GM12891 (cell line): ENCODE results near the gene CHPT1.
"Not testable (repeated sequence)": the region's sequence is repeated elsewhere in the genome, so short reads cannot be mapped to it uniquely, and the experiment has no call there.

ENCODE experiments used
- DNase-seq: peaks from one replicate; pipeline ENCODE4 v3.0.0; 2011; ENCODE audit warnings: low spot score; ENCODE audit not compliant: insufficient read length
- FAIRE-seq: peaks from 2 replicates; lab custom pipeline; 2011; peaks lifted over from hg19 to GRCh38; lab: Jason Lieb, UNC
- PAX5 ChIP-seq: IDR thresholded peaks from 2 replicates; pipeline ENCODE4 v1.6.1; 2011; ENCODE audit warnings: low read length, moderate library complexity, mild to moderate bottlenecking; ENCODE audit not compliant: insufficient read depth, severe bottlenecking
- POLR2A ChIP-seq: IDR thresholded peaks from 2 replicates; pipeline ENCODE4 v1.6.1; 2011; ENCODE audit warnings: low read depth, low read length, control low read depth
- POLR2AphosphoS5 ChIP-seq: IDR thresholded peaks from 2 replicates; pipeline ENCODE4 v1.6.1; 2011; ENCODE audit warnings: low read depth, low read length, control low read depth
- POU2F2 ChIP-seq: IDR thresholded peaks from 2 replicates; pipeline ENCODE4 v1.6.1; 2011; ENCODE audit warnings: low read depth, mild to moderate bottlenecking, control low read depth, low read length, moderate library complexity
- SPI1 ChIP-seq: IDR thresholded peaks from 2 replicates; pipeline ENCODE4 v1.6.1; 2011; ENCODE audit warnings: low read depth, low read length, control low read depth
- TAF1 ChIP-seq: IDR thresholded peaks from 2 replicates; pipeline ENCODE4 v1.6.1; 2011; ENCODE audit warnings: low read depth, low read length, control low read depth

The CHPT1 gene

DNA sequence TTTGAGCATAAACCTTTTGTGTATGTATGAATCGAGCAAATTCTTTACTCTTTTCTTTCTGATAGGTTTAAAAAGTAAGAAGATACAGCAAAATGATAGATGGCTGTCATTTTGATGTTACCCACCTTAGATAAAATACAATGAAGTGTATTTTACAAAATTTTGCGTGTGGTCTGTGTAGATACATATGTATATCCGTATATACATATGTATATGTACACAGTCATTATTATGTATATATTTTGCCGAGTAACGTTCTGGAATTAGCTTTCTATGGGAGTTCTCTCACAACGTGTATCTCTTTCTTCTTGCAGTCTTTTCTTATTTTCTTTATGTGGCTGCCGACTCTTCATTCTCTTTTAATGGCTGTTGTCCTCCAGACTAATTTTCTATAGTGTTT lies 32.4 kb upstream of the CHPT1 start:
- FAIRE-seq (no peak), DNase-seq (no peak)
- no peak for TF ChIP-seq POLR2AphosphoS5
- TF ChIP-seq PAX5, result no peak
- no peak for TF ChIP-seq POU2F2
- TF ChIP-seq POLR2A, result no peak
- TF ChIP-seq SPI1, result no peak
- no peak for TF ChIP-seq TAF1

DNA sequence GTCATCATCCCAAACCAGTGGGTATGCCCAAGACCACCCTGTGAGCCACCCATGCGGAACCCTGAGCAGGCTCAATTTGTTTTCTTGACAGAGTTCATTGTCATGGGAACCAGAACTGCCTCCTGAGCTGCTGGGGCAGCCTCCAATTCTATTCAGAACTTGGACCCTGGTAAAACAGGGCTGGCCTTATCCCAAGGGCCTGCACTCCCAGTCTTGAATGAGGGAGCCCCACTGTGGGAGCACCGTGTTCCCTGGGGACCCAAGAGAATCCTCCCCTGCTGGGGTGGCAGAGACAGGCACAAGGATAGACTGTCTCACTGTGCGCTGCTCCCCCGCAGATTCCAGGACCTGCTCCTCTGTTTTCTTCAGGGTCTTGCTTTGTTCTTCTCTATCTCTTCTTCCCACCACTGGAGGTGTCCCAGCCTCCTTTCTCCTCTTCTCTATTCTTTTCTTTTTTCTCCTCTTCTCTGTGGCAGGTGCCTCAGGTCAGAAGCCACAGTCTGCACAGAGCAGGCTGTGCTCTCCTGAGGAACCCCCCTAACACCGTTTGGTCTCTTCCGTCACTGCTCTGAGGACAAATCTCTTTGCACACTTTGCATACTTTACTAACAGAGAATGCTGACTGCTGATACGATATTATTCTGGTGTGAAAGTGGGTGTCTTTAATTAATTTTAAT lies 31.2 kb upstream of the CHPT1 start:
- TF ChIP-seq POLR2A (no peak), PAX5 (no peak), POU2F2 (no peak), SPI1 (no peak), POLR2AphosphoS5 (no peak), TAF1 (no peak)
- FAIRE-seq (no peak), DNase-seq (no peak)

DNA sequence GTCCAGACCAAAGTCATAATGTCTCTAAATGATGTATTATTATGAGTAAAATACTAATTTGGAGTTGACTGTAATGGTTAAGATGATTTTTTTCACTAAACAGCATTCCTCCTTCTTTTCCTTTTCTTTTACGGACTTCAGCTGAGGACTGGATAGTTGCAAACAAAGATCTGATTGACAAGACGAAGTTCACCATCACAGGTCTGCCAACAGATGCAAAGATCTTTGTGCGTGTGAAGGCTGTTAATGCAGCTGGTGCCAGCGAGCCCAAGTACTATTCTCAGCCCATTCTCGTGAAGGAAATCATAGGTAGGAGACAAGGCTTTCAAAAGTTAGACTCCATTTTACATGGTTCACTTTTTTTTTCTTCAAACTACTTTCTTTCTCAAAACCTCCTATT lies 29.8 kb upstream of the CHPT1 start:
- no peak for DNase-seq
- no peak for FAIRE-seq
- TF ChIP-seq POLR2A, result no peak
- TF ChIP-seq SPI1, result no peak
- no peak for TF ChIP-seq POLR2AphosphoS5
- no peak for TF ChIP-seq PAX5

- no peak for DNase-seq
- TF ChIP-seq SPI1, result no peak
- TF ChIP-seq POU2F2, result no peak
- TF ChIP-seq TAF1, result no peak
- TF ChIP-seq POLR2AphosphoS5, result no peak
- no peak for TF ChIP-seq POLR2A
- no peak for TF ChIP-seq PAX5
- FAIRE-seq, result peak; percentile 86
Observed at GRCh38 chr12:101670007-101670671, 27.3 kb upstream of the CHPT1 start.

GRCh38 chr12:101671157-101671791 lies 26.2 kb upstream of the CHPT1 start:
- DNase-seq (peak; percentile 12), FAIRE-seq (peak; percentile 94)
- TF ChIP-seq POU2F2 (no peak), SPI1 (peak; percentile 87)

DNA sequence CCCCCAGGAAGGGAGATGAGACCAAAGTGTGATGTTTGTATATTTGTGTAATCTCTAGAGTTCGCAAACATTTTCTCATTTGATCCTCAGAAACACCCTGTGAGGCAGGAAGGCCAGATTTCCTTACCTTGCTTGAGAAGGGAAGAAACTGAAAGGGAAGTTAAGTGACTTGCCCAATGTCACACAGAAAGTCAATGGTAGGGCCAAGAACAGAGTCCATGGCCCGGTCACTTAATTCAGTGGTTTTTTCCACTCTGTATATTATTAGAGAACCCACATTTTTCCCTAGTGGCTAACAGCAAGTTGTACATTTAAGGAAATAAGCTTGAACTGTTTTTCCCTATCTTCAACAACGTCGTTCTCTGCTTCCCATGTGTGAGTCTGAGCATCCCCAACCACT lies 25.6 kb upstream of the CHPT1 start:
- no peak for DNase-seq
- no peak for TF ChIP-seq SPI1
- no peak for TF ChIP-seq POLR2AphosphoS5
- no peak for TF ChIP-seq PAX5
- FAIRE-seq, result peak; percentile 38

DNA sequence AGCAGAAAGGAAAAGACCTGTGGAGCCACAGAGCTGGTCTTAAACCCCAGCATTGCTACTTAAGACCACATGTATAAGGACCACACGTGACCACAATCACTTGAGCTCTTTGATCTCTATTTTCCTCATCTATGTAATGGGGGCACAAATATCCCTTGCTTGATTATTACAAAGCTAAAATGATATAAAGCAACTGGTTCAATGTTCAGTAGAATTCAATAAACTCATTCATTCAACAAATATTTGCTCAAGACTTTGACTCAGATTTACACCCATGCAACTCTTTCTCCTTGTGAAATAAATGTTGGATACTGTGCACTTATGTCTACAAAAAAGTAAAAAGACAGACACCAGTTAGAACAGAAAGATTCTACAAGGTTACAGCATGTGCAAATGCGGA lies 21.9 kb upstream of the CHPT1 start:
- DNase-seq (no peak), FAIRE-seq (no peak)
- no peak for TF ChIP-seq TAF1
- TF ChIP-seq POLR2AphosphoS5, result no peak
- TF ChIP-seq SPI1, result no peak
- no peak for TF ChIP-seq PAX5
- no peak for TF ChIP-seq POU2F2
- TF ChIP-seq POLR2A, result no peak

GRCh38 chr12:101676497-101676896 lies 20.9 kb upstream of the CHPT1 start:
- DNase-seq, FAIRE-seq: not testable (repeated sequence)

- DNase-seq, result no peak
- no peak for TF ChIP-seq TAF1
- no peak for TF ChIP-seq POLR2AphosphoS5
- TF ChIP-seq PAX5, result no peak
- no peak for TF ChIP-seq SPI1
- no peak for TF ChIP-seq POU2F2
- no peak for TF ChIP-seq POLR2A
- FAIRE-seq, result peak; percentile 13
Observed at GRCh38 chr12:101678081-101678480, 19.4 kb upstream of the CHPT1 start.

- no peak for DNase-seq
- TF ChIP-seq TAF1 (no peak), POLR2A (no peak), POLR2AphosphoS5 (no peak), SPI1 (no peak), POU2F2 (no peak), PAX5 (no peak)
- FAIRE-seq, result no peak
Observed at GRCh38 chr12:101680240-101680639, 17.2 kb upstream of the CHPT1 start.
